Activated T-cell treated with anti-CD3 and anti-CD28 coated beads, Interleukin-2, amount 50 U/mL, for 4 hours (primary cell): ENCODE measurements around the gene RRP7A. TPM values are rescaled to one million over a fixed set of nuclear protein-coding genes. Genes with fewer than 3 reads are reported as not detected.
A peak's percentile ranks its signal among the peaks of the same experiment; 100 is the strongest.
"Not testable (repeated sequence)": the region's sequence is repeated elsewhere in the genome, so short reads cannot be mapped to it uniquely, and the experiment has no call there.

Source experiments
- ATAC-seq, 2 donors: fragments of 200-7000 bp; cut with Tn5 transposase; one replicate each; pipeline ENCODE4 v1.10.0; 2021
- DNase-seq: peaks from one replicate; pipeline ENCODE4 v3.0.0-alpha.2; 2020
- H3K27me3 Mint-ChIP-seq: one replicate; pipeline ENCODE4 v1.8.0; 2021; ENCODE audit warnings: low read depth, mixed read lengths
- H3K36me3 Mint-ChIP-seq: one replicate; pipeline ENCODE4 v1.8.0; 2022; ENCODE audit warnings: mixed read lengths; ENCODE audit not compliant: insufficient read depth
- H3K4me1 Mint-ChIP-seq: one replicate; pipeline ENCODE4 v1.8.0; 2021; ENCODE audit warnings: low read depth, mixed read lengths
- H3K4me3 Mint-ChIP-seq: one replicate; pipeline ENCODE4 v1.8.0; 2021; ENCODE audit warnings: mild to moderate bottlenecking, moderate library complexity, mixed read lengths
- H3K9me3 Mint-ChIP-seq: one replicate; pipeline ENCODE4 v1.8.0; 2021; ENCODE audit warnings: mixed read lengths
- total RNA-seq, 3 donors: library from RNA; stranded (reverse); gene quantifications; one replicate each; pipeline ENCODE4 v1.2.1, GENCODE V29; 2021

Gene RRP7A
- total RNA-seq, 3 donors from 2014 or later = 214 to 258 (median 217) TPM

DNA sequence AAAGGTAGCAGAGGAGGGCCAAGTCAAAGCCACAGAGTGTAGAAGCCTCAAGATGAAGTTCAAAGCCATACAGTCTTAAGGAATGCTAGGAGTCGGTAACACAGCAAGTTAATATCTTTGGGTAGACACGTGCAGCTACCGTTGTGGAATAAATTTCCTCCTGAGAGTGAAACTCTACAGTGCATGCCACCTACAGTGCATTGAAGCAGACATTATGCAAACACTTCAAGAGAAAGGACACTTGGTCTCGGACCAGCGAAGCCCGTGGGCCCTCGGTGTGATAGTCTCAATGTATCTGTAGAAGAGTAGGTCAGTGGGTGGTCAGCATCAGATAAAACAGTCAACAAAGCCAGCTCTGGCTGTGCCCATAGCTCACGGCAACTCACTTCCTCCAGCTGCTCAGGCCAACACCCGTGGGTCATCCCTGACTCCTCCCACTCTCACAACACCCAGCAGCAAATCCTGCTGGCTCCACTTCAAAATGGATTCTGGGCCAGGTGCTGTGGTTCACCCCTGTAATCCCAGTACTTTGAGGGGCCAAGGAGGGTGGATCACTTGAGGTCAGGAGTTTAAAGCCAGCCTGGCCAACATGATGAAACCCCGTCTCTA lies 24.0 kb downstream of the RRP7A start:
- not testable (repeated sequence) for H3K9me3 Mint-ChIP-seq, H3K36me3 Mint-ChIP-seq, H3K4me3 Mint-ChIP-seq, DNase-seq, H3K27me3 Mint-ChIP-seq, ATAC-seq
- peaks cover 10% of the 10 kb centered on the region for H3K4me1 Mint-ChIP-seq

DNA sequence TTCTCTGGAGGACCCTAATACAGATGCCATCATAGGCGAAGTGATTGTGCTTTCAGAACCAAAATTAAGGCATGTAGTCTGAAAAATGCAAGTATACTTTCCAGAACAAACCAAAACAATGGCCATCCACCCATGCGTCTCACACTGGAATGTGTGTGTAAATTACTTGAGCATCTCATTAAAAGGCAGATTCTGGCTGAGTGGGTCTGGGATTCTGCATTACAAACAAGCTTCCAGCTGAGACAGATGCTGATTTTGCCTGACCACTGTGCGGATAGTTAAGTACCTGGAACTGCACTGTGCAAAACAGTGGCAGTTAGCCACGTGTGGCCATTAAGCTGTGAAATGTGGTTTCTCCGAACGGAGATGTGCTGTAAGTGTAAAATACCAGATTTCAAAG lies 26.2 kb downstream of the RRP7A start:
- DNase-seq = no peak
- H3K9me3 Mint-ChIP-seq = no peaks in the 10 kb centered on the region
- H3K36me3 Mint-ChIP-seq = no peaks in the 10 kb centered on the region
- peaks cover 2% of the 10 kb centered on the region for H3K4me1 Mint-ChIP-seq
- ATAC-seq = no peak
- H3K27me3 Mint-ChIP-seq = no peaks in the 10 kb centered on the region
- no peak overlapping the region for H3K4me3 Mint-ChIP-seq

DNA sequence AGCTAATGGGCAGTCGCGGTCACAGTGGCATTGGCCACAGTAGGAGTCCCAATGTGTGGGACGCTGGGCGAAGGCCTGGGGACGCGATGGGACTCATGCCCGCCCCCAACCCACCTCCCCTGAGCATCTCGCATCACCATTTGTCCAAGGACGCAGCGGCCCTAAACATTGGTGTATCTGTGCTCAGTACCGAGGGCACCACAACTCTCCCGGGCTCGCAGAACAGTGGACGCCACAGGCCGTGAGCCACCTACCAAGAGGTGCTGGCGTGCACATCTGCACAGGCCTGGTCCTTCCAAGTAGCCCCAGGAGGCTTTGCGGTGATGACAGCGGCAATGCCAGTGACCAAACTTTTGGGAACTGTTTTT lies 27.3 kb downstream of the RRP7A start:
- Mint-ChIP-seq H3K4me3 (no peak overlapping the region), H3K27me3 (no peaks in the 10 kb centered on the region), H3K4me1 (no peaks in the 10 kb centered on the region), H3K36me3 (no peaks in the 10 kb centered on the region), H3K9me3 (no peaks in the 10 kb centered on the region)
- no peak for ATAC-seq
- DNase-seq = no peak

DNA sequence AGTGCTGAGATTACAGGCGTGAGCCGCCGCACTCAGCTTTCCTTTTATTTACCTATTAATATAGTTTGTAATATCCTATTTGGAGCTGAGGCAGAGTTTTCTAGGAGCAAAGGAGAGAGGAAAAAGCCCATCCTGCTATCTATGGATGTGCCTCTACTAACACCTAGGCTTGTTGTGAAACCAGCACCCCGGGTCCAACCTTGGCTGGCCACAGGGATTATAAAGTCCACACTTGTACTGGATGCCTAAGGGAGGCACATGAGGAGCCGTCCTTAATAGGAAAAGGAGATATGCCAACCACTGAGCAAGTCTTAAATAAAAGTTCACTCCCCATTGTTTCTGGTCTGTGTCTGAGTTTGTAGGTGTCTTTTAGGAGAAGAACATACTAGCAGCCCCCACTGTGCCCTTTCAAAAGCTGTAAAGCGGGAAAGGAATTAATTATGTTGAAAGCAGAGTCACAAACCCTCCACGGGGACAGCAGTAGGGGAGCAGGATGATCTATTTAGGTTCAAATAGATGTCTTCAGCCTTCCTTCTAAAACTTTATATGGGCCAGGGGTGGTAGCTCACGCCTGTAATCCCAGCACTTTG lies 29.3 kb downstream of the RRP7A start:
- H3K27me3 Mint-ChIP-seq = no peaks in the 10 kb centered on the region
- H3K36me3 Mint-ChIP-seq = no peaks in the 10 kb centered on the region
- H3K4me1 Mint-ChIP-seq = no peaks in the 10 kb centered on the region
- H3K4me3 Mint-ChIP-seq = no peak overlapping the region
- DNase-seq = no peak
- ATAC-seq = no peak
- H3K9me3 Mint-ChIP-seq = no peaks in the 10 kb centered on the region

DNA sequence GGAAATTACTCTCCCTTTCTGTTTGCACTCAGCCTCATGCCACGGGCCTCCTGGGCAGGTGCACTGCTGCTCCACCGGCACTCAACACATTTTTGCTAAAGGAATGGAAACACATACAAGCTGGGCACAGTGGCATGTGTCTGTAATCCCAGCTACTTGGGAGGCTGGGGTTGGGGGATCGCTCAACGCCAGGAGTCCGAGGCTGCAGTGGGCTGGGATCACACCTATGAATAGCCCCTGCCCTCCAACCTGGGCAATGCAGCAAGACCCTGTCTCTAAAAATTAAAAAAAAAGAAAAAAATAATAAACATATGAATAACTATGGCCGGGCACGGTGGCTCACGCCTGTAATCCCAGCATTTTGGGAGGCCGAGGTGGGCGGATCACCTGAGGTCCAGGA lies 30.6 kb downstream of the RRP7A start:
- no peak for ATAC-seq
- no peak overlapping the region for H3K4me3 Mint-ChIP-seq
- H3K9me3 Mint-ChIP-seq = no peaks in the 10 kb centered on the region
- no peaks in the 10 kb centered on the region for H3K4me1 Mint-ChIP-seq
- H3K27me3 Mint-ChIP-seq = peaks cover 3% of the 10 kb centered on the region
- H3K36me3 Mint-ChIP-seq = no peaks in the 10 kb centered on the region
- DNase-seq = no peak

DNA sequence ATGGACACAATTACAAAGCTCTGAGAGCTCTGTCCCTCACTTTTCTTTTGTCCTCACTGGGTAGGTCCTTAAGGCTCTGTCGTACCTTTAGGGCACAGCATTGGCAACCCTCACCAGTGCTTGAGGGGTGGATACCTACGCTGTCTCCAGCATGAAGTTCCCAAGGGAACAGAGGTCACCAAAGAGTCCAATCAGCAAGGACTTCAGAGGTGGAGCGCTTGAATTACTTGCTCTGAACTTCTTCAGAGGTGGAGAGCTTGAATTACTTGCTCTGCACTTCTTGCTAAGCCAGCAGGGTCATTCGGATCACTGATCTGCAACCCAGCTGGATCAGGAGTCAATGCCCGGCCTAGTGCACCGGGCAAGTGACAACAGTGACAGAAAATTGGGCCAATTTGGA lies 35.1 kb downstream of the RRP7A start:
- H3K27me3 Mint-ChIP-seq = peaks cover 11% of the 10 kb centered on the region
- H3K9me3 Mint-ChIP-seq = no peaks in the 10 kb centered on the region
- H3K4me3 Mint-ChIP-seq = no peak overlapping the region
- no peaks in the 10 kb centered on the region for H3K4me1 Mint-ChIP-seq
- no peak for ATAC-seq
- no peaks in the 10 kb centered on the region for H3K36me3 Mint-ChIP-seq
- DNase-seq = no peak

DNA sequence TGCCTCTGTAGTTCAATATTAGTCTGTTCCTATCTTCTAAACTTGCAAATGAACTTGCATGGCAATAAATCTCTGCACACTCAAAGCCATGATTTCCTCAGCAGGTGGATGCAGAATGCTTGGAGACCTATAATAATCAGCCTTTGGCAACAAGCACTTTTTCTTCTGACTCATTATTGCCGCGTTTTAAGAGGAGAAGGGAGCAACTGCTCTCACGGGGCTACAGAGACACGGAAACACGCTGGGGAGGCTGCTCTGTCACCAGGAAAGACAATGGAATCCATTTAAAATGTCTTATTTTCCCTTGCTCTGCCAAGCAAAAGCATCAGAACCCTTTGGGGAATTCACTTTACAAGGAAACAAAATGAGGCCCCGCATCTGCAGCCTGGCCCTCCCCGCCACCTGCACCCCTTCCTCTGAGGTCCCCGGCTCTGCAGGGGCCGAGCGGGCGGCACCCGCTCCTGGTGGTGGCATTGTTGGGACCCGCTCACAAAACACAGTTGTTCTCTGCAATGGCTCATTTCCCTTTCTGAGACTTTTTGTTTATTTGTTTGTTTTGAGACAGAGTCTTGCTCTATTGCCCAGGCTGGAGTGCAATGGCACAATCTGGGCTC lies 35.9 kb downstream of the RRP7A start:
- not testable (repeated sequence) for H3K4me1 Mint-ChIP-seq, ATAC-seq, H3K36me3 Mint-ChIP-seq, DNase-seq, H3K9me3 Mint-ChIP-seq, H3K4me3 Mint-ChIP-seq
- H3K27me3 Mint-ChIP-seq = peaks cover 11% of the 10 kb centered on the region

DNA sequence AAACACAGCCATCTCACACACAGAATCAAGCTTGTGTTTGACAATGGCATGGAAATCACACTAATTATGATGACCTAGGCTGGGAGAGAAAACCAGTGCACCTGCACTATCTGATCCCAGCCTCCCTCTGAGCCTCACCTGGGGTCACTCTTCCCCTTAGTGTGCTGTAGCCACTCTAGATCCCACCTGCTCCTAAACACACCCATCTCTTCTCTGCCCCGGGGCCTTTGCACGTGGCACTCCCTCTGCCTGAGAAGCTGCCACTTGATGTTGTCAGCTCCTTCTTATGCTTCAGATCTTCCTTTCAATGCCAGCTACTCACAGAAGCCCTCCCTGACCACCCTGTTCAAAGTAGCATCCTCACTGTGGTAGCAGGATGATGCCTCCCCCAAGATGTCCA lies 44.5 kb downstream of the RRP7A start:
- H3K4me3 Mint-ChIP-seq = no peak overlapping the region
- no peak for ATAC-seq
- peaks cover 4% of the 10 kb centered on the region for H3K27me3 Mint-ChIP-seq
- no peaks in the 10 kb centered on the region for H3K36me3 Mint-ChIP-seq
- DNase-seq = no peak
- peaks cover 9% of the 10 kb centered on the region for H3K4me1 Mint-ChIP-seq
- no peaks in the 10 kb centered on the region for H3K9me3 Mint-ChIP-seq

DNA sequence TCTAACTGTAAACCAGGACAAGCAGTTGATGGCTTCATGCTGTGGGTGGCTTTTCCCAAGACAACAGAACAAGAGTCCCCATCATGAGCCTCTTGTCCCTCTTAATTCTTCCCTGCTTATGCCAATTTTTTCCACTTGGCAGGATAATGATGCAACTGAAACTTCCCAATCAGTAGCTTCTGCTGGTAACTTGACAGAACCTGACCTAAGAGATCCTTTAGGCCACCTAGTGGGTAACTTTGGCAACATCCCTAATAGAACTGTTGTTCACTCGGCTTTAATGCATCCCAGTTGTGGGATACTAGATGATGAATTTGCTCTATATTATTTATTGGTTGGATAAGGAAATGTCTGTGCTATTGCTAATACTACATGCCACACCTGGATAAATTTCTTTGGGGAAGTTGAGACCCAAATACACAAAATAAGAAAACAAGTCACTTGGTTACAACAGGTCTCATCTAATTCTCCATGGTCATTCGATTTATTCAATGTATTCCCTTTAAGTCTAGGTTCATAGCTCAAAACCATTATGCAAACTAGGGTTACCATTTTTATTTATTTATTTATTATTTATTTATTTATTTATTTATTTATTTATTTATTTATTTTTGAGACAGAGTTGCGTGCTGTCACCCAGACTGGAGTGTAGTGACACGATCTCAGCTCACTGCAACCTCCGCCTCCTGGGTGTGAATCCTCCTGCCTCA lies 46.0 kb downstream of the RRP7A start:
- ATAC-seq = peak in 1 of 2 donors; percentile 61
- Mint-ChIP-seq H3K36me3 (no peaks in the 10 kb centered on the region), H3K27me3 (peaks cover 4% of the 10 kb centered on the region), H3K4me3 (no peak overlapping the region), H3K4me1 (peaks cover 6% of the 10 kb centered on the region), H3K9me3 (no peaks in the 10 kb centered on the region)
- DNase-seq = no peak

DNA sequence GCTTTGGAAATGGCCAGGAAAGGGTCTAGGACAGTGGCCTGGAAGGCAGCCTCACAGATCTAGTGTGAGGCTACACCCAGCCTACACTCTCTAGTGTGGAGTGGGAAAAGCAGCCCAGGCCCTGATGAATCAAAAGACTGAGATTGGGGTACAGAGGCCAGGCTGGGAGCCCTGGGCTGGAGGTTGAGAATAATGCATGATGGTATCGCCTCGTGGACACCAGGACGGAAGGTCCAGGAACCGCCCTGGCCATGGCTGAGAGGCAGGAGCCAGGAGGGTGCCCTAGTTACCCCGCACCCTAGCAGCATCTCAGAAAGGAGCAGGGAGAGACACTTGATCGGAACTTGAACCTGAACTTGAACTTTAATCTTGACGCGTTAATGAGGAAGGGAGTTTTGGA lies 46.9 kb downstream of the RRP7A start:
- Mint-ChIP-seq H3K9me3 (no peaks in the 10 kb centered on the region), H3K4me3 (no peak overlapping the region), H3K36me3 (no peaks in the 10 kb centered on the region), H3K4me1 (no peaks in the 10 kb centered on the region), H3K27me3 (peaks cover 4% of the 10 kb centered on the region)
- ATAC-seq (no peak), DNase-seq (no peak)

DNA sequence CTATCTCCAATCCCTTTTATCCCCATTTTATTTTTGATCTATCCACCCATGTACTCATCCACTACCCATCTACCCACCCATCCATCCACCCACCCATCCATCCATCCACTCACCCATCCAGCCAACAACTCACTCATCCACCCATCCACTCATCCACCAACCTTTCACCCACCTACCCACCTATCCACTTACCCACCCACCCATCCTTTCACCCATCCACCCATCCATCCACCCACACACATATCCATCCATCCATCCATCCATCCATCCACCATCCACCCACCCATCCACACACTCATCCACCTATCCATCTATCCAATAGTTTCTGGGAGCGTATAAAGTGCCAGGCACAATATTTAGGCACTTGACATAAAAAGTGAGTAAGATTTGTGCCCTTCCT lies 48.2 kb downstream of the RRP7A start:
- peaks cover 7% of the 10 kb centered on the region for H3K27me3 Mint-ChIP-seq
- ATAC-seq (no peak), DNase-seq (no peak)
- no peaks in the 10 kb centered on the region for H3K36me3 Mint-ChIP-seq
- no peaks in the 10 kb centered on the region for H3K4me1 Mint-ChIP-seq
- no peaks in the 10 kb centered on the region for H3K9me3 Mint-ChIP-seq
- no peak overlapping the region for H3K4me3 Mint-ChIP-seq

DNA sequence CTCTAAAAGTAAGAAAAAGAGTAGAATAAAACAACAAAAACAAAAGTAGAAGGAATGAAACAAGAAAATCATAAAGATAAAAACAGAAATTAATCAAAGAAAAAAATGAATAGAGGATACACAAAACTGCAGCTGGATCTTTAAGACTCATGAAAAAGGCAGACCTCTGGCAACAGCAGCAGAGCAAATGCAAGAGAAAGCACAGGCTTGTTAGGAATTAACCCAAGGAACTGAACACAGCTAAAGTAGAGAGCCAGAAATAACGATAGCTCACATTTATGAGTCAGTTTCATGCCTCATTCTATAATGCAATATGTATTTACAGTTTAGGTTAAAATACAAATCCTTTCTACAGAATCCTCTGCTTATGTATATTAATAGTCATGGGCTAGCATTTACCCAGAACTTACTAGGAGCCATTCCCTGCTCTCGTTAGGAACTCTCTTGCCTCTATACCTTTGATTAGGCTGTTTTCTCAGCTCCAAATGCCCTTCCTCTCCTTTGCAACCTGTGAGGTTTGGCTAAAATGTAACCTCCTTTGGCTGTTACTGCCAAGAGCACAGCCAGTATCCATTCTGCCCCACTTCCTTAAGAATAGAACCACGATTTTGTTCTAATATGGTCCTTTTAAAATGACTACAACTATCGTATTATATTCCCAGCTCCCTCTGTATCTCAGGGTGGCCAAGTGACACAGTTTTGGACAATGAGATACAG lies 49.1 kb downstream of the RRP7A start:
- ATAC-seq = no peak
- Mint-ChIP-seq H3K9me3 (no peaks in the 10 kb centered on the region), H3K4me1 (no peaks in the 10 kb centered on the region), H3K27me3 (peaks cover 7% of the 10 kb centered on the region), H3K36me3 (no peaks in the 10 kb centered on the region), H3K4me3 (no peak overlapping the region)
- DNase-seq = no peak

DNA sequence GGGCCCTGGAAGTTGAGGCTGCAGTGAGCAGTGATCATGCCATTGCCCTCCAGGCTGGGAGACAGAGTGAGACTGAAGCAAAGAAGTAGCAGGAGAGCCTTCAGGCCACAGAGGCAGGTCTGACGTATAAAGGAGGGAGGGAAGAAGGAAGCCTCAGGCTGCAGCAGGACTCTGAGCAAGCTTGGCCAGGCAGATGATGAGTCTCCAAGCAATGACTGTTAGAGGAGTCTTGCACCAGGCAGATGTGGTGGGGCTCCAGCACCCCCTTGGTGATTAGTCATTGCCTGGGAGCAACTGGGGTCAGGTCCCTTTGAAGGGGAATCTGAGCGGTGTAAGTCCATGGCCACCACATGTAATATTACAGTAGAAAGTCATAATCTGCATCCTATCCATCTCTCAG lies 50.8 kb downstream of the RRP7A start:
- ATAC-seq (no peak), DNase-seq (no peak)
- peaks cover 3% of the 10 kb centered on the region for H3K27me3 Mint-ChIP-seq
- H3K9me3 Mint-ChIP-seq = no peaks in the 10 kb centered on the region
- no peaks in the 10 kb centered on the region for H3K36me3 Mint-ChIP-seq
- no peaks in the 10 kb centered on the region for H3K4me1 Mint-ChIP-seq
- no peak overlapping the region for H3K4me3 Mint-ChIP-seq

DNA sequence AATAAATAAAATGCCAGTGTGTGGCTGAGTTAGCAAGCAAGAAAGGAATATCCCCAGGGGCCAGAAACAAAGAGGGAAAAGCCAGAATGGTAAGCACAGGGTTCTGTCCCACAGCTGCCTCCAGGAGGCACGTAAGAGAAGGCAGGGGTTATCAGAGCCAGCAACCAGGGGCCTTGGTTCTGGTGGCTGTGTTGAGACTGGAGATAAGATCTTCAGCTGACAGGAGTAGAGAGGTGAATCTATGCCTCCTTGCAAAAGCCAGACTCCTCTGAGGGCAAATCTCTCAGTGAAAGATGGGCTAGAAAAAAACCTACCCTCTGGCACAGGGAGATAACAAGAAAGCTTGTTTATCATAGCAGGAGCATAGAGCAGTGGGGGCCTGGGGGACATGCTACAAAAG lies 57.6 kb downstream of the RRP7A start:
- H3K27me3 Mint-ChIP-seq = peaks cover 38% of the 10 kb centered on the region
- H3K36me3 Mint-ChIP-seq = no peaks in the 10 kb centered on the region
- DNase-seq (no peak), ATAC-seq (no peak)
- H3K9me3 Mint-ChIP-seq = no peaks in the 10 kb centered on the region
- no peak overlapping the region for H3K4me3 Mint-ChIP-seq
- H3K4me1 Mint-ChIP-seq = no peaks in the 10 kb centered on the region
